ENCODE measurements around the gene MANSC1. TPM values are rescaled to one million over a fixed set of nuclear protein-coding genes. Genes with fewer than 3 reads are reported as not detected.
"Not testable (repeated sequence)": the region's sequence is repeated elsewhere in the genome, so short reads cannot be mapped to it uniquely, and the experiment has no call there.

The MANSC1 gene
- total RNA-seq, 1 experiment from 2014 or later = 9.1 TPM

- TF ChIP-seq CTCF (conservative IDR thresholded peaks at IDR 0.05) = no peak
- H3K27me3 ChIP-seq (ENCODE audit: insufficient read depth, low read length) = no peaks in the 10 kb centered on the region
- no peak overlapping the region for H3K14ac ChIP-seq (ENCODE audit: insufficient read depth, low read length)
- H3K4me3 Mint-ChIP-seq = no peak overlapping the region
- peaks cover 4% of the 10 kb centered on the region; the same call in 1 of the 2 replicates for H3K4me1 ChIP-seq (ENCODE audit: insufficient read depth, low read length)
- no peak overlapping the region for H2BK120ac ChIP-seq (ENCODE audit: low read depth, low read length, poor library complexity, severe bottlenecking)
- no peak overlapping the region for H2AFZ ChIP-seq (ENCODE audit: low read length)
- no peak overlapping the region for H3K18ac ChIP-seq (ENCODE audit: insufficient read length, low read depth, low read length)
- no peak overlapping the region for H2AK5ac ChIP-seq (ENCODE audit: insufficient read length, low read length)
- no peak overlapping the region for H3K4ac ChIP-seq (ENCODE audit: low read depth, low read length)
- no peak overlapping the region for H3K23ac ChIP-seq (ENCODE audit: insufficient read length, low read depth, low read length)
- H2BK15ac ChIP-seq (ENCODE audit: low read depth, low read length) = no peak overlapping the region
- no peak overlapping the region for H3K9ac ChIP-seq (ENCODE audit: extremely low read depth, insufficient read length, low read length)
- no peaks in the 10 kb centered on the region for H3K23me2 ChIP-seq (ENCODE audit: insufficient read length, low read depth, low read length, poor library complexity, severe bottlenecking)
- H3K9me3 ChIP-seq (ENCODE audit: control insufficient read depth, low read depth, low read length) = no peaks in the 10 kb centered on the region
- no peak for DNase-seq
- H2BK12ac ChIP-seq (ENCODE audit: insufficient read length, low read depth, low read length) = no peak overlapping the region
- H4K5ac ChIP-seq (ENCODE audit: insufficient read length, low read depth, low read length) = no peak overlapping the region
- H3K4me2 ChIP-seq (ENCODE audit: insufficient read depth, insufficient read length, low read length) = no peak overlapping the region
- no peak overlapping the region for H2BK5ac ChIP-seq (ENCODE audit: insufficient read length, low read length)
- peaks cover 12 to 15% of the 10 kb centered on the region in 2 experiments for H3K4me1 Mint-ChIP-seq
- no peak overlapping the region for H2BK20ac ChIP-seq (ENCODE audit: low read depth, low read length, poor library complexity, severe bottlenecking)
- H3K79me2 ChIP-seq (ENCODE audit: insufficient read depth, low read length) = no peaks in the 10 kb centered on the region
- H3T11ph ChIP-seq (ENCODE audit: low read length) = no peak overlapping the region
- H3K9me3 Mint-ChIP-seq = peaks cover 0 to 3% of the 10 kb centered on the region in 2 experiments; a peak in 2 of 5 replicates
- 0 out of 7 replicates have a peak overlapping the region, but pooled peaks of 1 of the 3 experiments have one; percentile 35 for H3K27ac Mint-ChIP-seq
- H3K56ac ChIP-seq (ENCODE audit: insufficient read length, low read depth, low read length) = no peak overlapping the region
- peaks cover 0 to 2% (median 0%) of the 10 kb centered on the region in 3 experiments; a peak in 2 of 7 replicates for H3K36me3 Mint-ChIP-seq (ENCODE audit: insufficient read depth in 1 of 3, low read depth in 3 of 3)
- H4K20me1 ChIP-seq (ENCODE audit: control insufficient read depth, insufficient read depth, insufficient read length) = no peaks in the 10 kb centered on the region
- H3K27ac ChIP-seq (ENCODE audit: insufficient read length, low read depth, low read length) = no peak overlapping the region
- H4K8ac ChIP-seq (replicated peaks; ENCODE audit: insufficient read length, low read depth, low read length) = no peak overlapping the region
- no peaks in the 10 kb centered on the region for H3K27me3 Mint-ChIP-seq (ENCODE audit: low read depth)
- no peak overlapping the region for H4K91ac ChIP-seq (ENCODE audit: insufficient read length, low read depth, low read length)
- no peaks in the 10 kb centered on the region for H3K79me1 ChIP-seq (ENCODE audit: insufficient read depth, low read depth, low read length, poor library complexity, severe bottlenecking)
Measured at GRCh38 chr12:12315838-12316237, 34.2 kb downstream of the MANSC1 start.

GRCh38 chr12:12310695-12311094 is 39.3 kb downstream of the MANSC1 start:
- DNase-seq; H3K79me1 ChIP-seq (ENCODE audit: insufficient read depth, low read depth, low read length, poor library complexity, severe bottlenecking); H4K91ac ChIP-seq (ENCODE audit: insufficient read length, low read depth, low read length); H2AK5ac ChIP-seq (ENCODE audit: insufficient read length, low read length); H3K18ac ChIP-seq (ENCODE audit: insufficient read length, low read depth, low read length); H2AFZ ChIP-seq (ENCODE audit: low read length); H3K4me1 Mint-ChIP-seq; H3K14ac ChIP-seq (ENCODE audit: insufficient read depth, low read length); H3K4ac ChIP-seq (ENCODE audit: low read depth, low read length); H3K36me3 Mint-ChIP-seq (ENCODE audit: insufficient read depth in 1 of 3, low read depth in 3 of 3); H2BK12ac ChIP-seq (ENCODE audit: insufficient read length, low read depth, low read length); H4K20me1 ChIP-seq (ENCODE audit: control insufficient read depth, insufficient read depth, insufficient read length); H3K9ac ChIP-seq (ENCODE audit: extremely low read depth, insufficient read length, low read length); H3K4me1 ChIP-seq (ENCODE audit: insufficient read depth, low read length); H3K23ac ChIP-seq (ENCODE audit: insufficient read length, low read depth, low read length); H3T11ph ChIP-seq (ENCODE audit: low read length); H2BK15ac ChIP-seq (ENCODE audit: low read depth, low read length); H3K27me3 Mint-ChIP-seq (ENCODE audit: low read depth); H3K4me3 Mint-ChIP-seq; H4K8ac ChIP-seq (replicated peaks; ENCODE audit: insufficient read length, low read depth, low read length); H2BK5ac ChIP-seq (ENCODE audit: insufficient read length, low read length); H2BK120ac ChIP-seq (ENCODE audit: low read depth, low read length, poor library complexity, severe bottlenecking); H4K5ac ChIP-seq (ENCODE audit: insufficient read length, low read depth, low read length); H3K27ac ChIP-seq (ENCODE audit: insufficient read length, low read depth, low read length); H3K79me2 ChIP-seq (ENCODE audit: insufficient read depth, low read length); H3K27ac Mint-ChIP-seq; H3K4me2 ChIP-seq (ENCODE audit: insufficient read depth, insufficient read length, low read length); H2BK20ac ChIP-seq (ENCODE audit: low read depth, low read length, poor library complexity, severe bottlenecking); H3K9me3 Mint-ChIP-seq; H3K56ac ChIP-seq (ENCODE audit: insufficient read length, low read depth, low read length); H3K23me2 ChIP-seq (ENCODE audit: insufficient read length, low read depth, low read length, poor library complexity, severe bottlenecking); H3K9me3 ChIP-seq (ENCODE audit: control insufficient read depth, low read depth, low read length); H3K27me3 ChIP-seq (ENCODE audit: insufficient read depth, low read length): not testable (repeated sequence)
- no CpG with 5 or more reads among the region's 10 CpGs for WGBS (ENCODE audit: extremely low coverage, insufficient read length, low lambda C conversion rate)
